GM12875 (cell line): ENCODE results near the gene ZIC2.

Experiments
- H3K4me3 ChIP-seq: one replicate; pipeline ENCODE4 v1.5.1; 2011; ENCODE audit warnings: low read depth, low read length, control low read depth
- TF ChIP-seq, protein P1 (sequence below): IDR thresholded peaks from 2 replicates; pipeline ENCODE4 v1.5.1; 2011; ENCODE audit warnings: low read depth, mild to moderate bottlenecking, control low read depth, inconsistent platforms, low read length, moderate library complexity, borderline replicate concordance; ENCODE audit not compliant: insufficient read depth

The ZIC2 gene

DNA sequence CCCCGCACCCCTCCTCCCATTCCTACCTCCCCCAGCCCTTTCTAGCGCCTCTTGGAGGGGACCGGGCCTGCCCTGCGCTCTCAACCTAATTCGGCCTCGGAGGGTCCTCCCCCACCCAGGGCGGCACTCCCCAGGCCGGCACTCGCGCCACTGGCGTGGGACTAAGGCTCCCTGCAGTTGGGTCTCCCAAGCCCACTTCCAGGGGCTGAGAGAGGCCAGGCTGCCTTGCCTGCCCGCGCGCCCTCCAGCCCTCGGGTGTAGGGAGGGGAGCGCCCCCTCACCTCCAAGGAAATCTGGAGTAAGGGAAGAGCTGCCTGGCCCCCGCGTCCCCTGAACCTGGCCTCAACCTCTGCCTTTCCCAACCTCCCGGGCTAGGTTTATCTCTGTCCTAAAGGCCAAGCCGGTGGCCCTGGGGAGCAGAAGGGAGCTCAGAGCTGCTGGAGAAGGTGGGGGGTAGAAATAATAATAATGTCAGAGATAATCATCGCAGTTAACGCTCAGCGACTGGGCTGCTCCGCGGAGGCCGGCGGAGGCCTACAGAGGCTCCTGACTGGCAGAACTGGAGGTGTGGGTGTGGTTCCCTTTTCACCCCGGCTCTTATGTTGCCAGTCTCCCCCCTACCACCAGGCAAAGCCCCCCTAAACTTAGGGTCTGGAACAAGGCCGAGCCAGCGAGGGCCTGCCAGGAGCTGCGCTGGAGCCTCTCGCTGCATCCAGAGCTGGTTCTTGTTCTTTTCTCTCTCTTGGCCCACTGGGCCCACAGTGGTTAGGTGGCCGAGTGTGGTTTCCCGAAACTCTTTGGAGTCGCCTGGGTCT, 9.6 kb downstream of the ZIC2 start:
- no peak overlapping the region for H3K4me3 ChIP-seq
- TF ChIP-seq, protein P1, sequence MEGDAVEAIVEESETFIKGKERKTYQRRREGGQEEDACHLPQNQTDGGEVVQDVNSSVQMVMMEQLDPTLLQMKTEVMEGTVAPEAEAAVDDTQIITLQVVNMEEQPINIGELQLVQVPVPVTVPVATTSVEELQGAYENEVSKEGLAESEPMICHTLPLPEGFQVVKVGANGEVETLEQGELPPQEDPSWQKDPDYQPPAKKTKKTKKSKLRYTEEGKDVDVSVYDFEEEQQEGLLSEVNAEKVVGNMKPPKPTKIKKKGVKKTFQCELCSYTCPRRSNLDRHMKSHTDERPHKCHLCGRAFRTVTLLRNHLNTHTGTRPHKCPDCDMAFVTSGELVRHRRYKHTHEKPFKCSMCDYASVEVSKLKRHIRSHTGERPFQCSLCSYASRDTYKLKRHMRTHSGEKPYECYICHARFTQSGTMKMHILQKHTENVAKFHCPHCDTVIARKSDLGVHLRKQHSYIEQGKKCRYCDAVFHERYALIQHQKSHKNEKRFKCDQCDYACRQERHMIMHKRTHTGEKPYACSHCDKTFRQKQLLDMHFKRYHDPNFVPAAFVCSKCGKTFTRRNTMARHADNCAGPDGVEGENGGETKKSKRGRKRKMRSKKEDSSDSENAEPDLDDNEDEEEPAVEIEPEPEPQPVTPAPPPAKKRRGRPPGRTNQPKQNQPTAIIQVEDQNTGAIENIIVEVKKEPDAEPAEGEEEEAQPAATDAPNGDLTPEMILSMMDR, result no peak

DNA sequence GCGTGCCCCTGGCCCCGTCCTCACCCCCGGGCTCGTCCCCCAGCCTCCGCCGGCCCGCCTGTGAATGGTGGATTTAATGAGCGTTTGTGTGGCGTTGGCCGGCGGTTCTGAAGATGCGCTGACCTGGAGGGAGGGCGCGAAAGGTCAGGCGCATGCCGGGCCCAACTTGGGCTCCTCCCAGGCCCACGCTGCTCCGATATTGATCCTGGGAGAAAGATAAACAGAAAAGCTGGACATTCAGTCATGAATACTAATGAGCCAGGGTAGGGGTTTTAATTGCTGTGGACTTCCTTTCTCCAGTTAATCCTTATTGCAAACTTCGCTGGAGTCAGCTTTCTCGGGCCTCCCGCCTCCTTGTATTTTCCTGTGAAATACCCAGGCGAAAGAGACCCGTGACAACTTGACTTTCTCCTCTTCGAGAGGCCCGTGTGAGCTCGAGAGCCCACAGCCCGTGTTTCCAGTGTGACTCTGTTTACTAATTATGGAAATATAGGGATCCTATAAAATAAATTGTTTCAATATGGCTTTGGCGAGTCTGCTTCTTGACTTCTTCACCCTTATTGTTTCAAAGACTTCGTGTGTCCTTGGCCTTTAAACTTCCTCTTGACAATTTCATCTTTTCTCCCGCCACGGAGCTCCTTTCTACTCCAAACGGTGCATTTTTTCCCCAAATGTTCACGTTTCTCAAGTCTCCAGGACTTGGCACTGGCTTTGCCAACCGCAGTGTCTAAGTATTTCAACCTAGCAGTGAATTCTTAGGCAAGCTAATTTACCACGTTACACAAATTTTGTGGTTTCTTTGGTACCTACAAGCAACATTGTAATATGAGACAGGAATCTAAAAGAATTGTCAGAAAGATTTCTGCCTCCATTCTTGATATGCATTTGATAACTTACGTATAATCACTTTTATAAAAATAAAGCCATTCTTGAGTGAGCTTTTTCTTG, 10.5 kb downstream of the ZIC2 start:
- TF ChIP-seq, protein P1, result no peak
- H3K4me3 ChIP-seq, result no peak overlapping the region

DNA sequence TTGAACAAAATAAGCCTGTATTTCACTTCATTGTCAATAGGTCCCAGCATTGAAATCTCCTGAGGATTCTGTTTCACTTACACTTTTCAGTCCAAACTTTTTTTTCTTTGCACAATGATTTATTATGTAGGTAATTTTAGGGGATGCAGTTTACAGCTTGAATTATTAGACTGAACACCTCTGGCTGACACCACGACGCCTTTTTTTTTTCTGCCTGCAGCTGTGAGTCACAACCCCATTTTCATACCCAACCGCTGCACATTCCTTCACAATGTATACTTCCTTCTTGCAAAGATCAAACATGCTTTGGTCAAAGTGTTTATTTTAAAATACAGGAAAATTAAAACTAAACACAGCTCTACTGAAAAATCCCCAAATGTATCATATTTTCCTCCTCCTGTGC, 11.4 kb downstream of the ZIC2 start:
- H3K4me3 ChIP-seq, result no peak overlapping the region
- TF ChIP-seq, protein P1, result no peak

DNA sequence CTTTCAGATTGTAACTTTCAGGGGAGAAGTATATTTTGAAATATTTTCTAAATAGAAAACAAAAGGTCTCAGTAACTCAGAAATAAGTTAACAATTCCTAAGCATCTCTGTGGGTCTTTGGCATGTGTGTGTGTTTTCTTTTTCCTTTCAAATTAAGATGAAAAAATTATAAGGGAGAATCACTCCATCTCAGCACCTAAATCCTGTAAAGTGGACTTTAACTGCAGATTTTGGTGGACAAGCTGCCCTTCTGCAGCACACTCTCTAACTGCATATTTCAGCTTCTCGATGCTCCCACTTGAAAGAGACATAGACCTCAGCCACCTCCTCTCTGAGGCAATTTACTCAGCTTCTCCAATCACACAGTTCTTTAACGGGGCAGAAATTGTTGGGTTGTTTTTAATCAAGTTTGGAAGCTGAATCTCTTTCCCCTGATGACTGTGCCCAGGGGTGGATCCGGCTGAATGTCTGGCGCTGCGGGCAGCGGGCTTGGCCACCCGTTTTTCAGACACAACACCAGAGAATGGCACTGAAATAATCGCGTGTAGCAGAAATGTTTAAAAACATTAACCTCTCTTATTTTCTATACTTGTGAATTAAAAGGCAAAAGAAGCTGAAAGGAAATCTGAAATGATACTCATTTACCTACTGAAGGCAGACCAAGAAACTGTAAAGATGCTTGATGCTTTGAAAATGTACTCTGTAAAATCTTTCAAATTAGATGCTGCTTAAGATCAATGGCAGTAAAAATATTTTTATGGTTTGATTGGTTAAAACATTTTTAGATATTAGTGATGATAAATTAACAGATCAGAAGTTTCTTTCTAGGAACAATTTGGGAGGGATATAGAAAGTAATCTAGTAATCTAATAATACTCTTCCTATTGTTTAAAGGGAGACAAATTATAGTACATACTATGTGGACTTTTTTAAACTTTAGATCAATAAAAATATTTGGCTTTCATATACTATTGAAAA, 12.4 kb downstream of the ZIC2 start:
- TF ChIP-seq, protein P1, result no peak
- no peak overlapping the region for H3K4me3 ChIP-seq

DNA sequence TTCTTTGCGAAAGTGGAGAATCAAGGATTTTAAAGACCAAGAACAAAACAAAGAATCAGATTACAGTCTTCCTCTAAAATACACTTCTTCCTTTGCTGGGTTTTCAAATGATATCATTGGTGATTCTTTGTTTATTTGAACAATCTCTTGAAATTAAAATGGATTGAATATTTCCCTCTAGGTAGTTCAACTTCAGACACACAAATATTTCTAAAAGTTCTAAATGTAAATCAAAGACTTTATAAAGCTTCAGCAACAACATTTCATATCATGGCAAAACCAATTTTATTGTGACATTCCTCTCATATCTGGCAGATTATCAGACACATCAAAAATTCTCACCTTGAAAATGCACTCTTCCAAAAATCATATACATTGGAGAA, 13.0 kb downstream of the ZIC2 start:
- TF ChIP-seq, protein P1, result no peak

DNA sequence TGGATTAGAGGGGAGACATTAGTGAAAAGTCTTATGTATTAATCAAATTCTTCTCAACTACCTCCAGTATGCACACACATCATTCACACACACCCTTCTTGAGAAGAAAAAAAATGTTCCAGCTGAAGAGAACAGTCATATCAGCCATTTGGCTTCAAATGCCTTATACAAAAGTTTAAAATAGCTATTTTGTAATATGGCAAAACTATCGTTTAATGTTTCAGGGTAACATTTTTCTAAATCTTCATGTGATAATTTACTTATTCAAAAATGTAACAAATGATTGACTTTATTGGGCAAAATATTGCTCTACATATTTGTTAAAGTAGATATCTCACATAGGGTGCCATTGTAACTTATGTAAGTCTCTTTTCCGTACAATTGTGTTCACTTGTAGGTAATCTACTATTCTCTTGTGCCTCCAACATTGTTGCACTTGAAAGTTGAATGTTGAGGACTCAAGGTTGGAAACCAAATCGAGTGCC, 13.6 kb downstream of the ZIC2 start:
- H3K4me3 ChIP-seq, result no peak overlapping the region

More for the DNA sequence above, 13.0 kb downstream of the ZIC2 start:
- H3K4me3 ChIP-seq, result no peak overlapping the region

More for the DNA sequence above, 13.6 kb downstream of the ZIC2 start:
- TF ChIP-seq, protein P1, result no peak
